Measurements from ENCODE around the gene WWOX.

Gene WWOX

DNA sequence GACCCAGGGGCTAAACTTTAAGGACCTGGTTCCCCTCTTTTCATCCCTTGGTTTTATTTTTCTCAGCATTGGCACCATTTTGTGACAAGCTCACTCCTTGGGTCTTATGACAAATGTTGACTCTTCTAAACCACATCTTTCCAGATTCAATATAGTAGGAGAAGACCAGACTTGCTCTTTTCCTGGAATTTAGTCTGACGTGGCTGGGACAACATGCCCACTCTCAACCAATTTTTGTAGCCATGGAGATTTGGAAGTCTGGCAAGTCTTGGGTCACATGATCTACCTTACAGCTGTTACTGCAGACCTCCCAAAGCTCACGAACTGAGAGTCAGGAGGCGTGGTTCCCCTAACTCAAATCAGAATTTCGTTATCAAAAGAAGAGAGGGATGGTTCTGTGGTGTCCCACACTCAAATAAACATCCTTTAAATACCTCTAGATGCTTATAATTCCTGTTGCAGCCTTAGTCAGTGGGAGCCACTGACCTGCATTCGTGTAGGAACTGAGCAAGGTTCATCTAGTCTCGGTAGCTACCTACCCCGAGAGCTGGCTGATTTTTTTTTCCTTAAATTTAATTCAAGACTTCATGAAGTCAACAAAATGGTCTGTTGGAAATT is 817.6 kb downstream of the WWOX start:
- TF ChIP-seq, protein P1, sequence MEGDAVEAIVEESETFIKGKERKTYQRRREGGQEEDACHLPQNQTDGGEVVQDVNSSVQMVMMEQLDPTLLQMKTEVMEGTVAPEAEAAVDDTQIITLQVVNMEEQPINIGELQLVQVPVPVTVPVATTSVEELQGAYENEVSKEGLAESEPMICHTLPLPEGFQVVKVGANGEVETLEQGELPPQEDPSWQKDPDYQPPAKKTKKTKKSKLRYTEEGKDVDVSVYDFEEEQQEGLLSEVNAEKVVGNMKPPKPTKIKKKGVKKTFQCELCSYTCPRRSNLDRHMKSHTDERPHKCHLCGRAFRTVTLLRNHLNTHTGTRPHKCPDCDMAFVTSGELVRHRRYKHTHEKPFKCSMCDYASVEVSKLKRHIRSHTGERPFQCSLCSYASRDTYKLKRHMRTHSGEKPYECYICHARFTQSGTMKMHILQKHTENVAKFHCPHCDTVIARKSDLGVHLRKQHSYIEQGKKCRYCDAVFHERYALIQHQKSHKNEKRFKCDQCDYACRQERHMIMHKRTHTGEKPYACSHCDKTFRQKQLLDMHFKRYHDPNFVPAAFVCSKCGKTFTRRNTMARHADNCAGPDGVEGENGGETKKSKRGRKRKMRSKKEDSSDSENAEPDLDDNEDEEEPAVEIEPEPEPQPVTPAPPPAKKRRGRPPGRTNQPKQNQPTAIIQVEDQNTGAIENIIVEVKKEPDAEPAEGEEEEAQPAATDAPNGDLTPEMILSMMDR (IDR thresholded peaks at IDR 0.05; ENCODE audit: low read depth, low read length) = no peak
- DNase-seq (ENCODE audit: extremely low read depth, low read depth) = no peak

- TF ChIP-seq, protein P1 (IDR thresholded peaks at IDR 0.05; ENCODE audit: low read depth, low read length) = no peak
- no peak for DNase-seq (ENCODE audit: extremely low read depth, low read depth)
Observed at GRCh38 chr16:78918805-78919305, 819.4 kb downstream of the WWOX start.

- TF ChIP-seq, protein P1 (IDR thresholded peaks at IDR 0.05; ENCODE audit: low read depth, low read length) = no peak
- DNase-seq (ENCODE audit: extremely low read depth, low read depth) = no peak
Observed at GRCh38 chr16:78919852-78920251, 820.4 kb downstream of the WWOX start.

DNA sequence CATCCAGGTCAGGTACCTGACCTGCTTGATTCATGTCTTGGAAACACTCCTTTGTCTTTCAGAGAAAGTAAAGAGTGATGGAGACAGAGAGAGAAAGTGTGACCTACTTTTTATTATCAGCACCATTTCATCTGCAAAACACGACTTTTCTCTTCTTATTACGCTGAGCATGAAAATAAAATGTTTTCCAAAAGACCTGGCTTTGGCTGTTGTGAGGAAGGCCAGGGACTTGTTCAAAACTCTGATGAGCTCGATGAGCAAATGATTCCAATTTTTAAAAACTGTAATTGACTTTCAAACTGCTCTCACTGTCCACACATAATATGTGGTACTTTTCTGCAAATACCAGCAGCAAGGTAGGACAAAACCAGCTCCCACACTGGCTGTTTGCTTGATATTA is 821.2 kb downstream of the WWOX start:
- TF ChIP-seq, protein P1 (IDR thresholded peaks at IDR 0.05; ENCODE audit: low read depth, low read length) = no peak
- DNase-seq (ENCODE audit: extremely low read depth, low read depth) = no peak

- TF ChIP-seq, protein P1 (IDR thresholded peaks at IDR 0.05; ENCODE audit: low read depth, low read length) = no peak
- DNase-seq (ENCODE audit: extremely low read depth, low read depth) = no peak
Observed at GRCh38 chr16:78925083-78925767, 825.8 kb downstream of the WWOX start.

DNA sequence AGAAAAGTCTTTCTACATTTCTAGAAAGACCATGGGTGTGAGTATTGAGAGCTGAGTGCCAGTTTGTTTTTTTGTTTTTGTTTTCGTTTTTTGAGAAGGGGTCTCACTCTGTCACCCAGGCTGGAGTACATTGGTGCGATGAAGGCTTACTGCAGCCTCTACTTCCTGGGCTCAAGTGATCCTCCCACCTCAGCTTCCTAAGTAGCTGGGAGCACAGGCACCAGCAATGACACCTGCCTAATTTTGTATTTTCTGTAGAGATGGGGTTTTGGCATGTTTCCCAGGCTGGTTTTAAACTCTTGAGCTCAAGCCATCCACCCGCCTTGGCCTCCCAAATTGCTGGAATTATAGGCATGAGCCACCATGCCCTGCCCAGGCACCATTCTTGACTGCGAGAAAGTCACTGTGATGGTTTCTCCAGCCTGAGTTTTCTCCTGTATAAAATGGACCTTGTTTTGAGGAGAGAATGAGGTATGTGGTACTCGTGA is 827.3 kb downstream of the WWOX start:
- no peak for DNase-seq (ENCODE audit: extremely low read depth, low read depth)
- TF ChIP-seq, protein P1 (IDR thresholded peaks at IDR 0.05; ENCODE audit: low read depth, low read length) = no peak

DNA sequence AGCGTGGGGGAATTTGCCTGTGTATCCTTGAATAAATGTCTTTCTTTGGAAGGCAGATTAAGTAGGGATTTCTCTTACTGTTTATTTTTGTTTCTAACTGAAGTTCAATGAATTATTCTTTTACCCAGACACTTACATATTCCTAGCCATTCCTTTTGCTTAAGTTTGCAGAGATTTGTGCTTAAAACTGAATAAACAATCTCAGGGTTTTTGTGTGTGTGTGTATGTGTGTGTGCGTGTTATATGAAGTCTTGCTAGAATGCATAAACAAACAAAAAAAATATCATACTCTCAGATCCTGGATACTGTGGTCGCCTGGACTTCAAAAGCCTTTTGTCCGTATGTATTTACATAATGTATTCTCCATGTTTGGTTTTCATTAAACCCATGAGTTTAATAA is 828.3 kb downstream of the WWOX start:
- TF ChIP-seq, protein P1 (IDR thresholded peaks at IDR 0.05; ENCODE audit: low read depth, low read length) = no peak
- DNase-seq (ENCODE audit: extremely low read depth, low read depth) = no peak
